Measurements from ENCODE around the gene LRFN2.

DNA sequence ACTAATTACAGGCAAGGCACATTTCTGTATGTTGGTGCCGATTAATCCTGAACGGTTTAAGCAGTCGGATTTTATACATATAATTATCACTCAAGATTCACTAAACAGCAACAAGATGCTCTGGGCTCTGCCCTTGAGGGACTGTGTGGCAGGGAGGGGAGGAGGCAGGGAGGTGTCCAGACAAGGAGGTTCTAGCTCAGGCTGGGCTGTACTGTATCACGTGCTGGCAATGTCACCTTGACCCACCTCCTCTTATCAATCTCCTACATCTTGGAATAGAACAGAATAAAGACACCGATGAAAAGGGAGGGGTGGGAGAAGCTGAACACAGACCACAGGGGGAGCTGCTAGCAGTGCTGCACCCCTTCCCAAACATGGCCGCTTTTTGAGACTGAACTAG is 65.7 kb downstream of the LRFN2 start:
- TF ChIP-seq GABPA (IDR thresholded peaks at IDR 0.05; ENCODE audit: low read depth) = no peak
- TF ChIP-seq, protein P1, sequence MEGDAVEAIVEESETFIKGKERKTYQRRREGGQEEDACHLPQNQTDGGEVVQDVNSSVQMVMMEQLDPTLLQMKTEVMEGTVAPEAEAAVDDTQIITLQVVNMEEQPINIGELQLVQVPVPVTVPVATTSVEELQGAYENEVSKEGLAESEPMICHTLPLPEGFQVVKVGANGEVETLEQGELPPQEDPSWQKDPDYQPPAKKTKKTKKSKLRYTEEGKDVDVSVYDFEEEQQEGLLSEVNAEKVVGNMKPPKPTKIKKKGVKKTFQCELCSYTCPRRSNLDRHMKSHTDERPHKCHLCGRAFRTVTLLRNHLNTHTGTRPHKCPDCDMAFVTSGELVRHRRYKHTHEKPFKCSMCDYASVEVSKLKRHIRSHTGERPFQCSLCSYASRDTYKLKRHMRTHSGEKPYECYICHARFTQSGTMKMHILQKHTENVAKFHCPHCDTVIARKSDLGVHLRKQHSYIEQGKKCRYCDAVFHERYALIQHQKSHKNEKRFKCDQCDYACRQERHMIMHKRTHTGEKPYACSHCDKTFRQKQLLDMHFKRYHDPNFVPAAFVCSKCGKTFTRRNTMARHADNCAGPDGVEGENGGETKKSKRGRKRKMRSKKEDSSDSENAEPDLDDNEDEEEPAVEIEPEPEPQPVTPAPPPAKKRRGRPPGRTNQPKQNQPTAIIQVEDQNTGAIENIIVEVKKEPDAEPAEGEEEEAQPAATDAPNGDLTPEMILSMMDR (IDR thresholded peaks at IDR 0.05) = no peak
- TF ChIP-seq NFIC (IDR thresholded peaks at IDR 0.05; ENCODE audit: borderline replicate concordance) = no peak
- TF ChIP-seq TEAD4 (IDR thresholded peaks at IDR 0.05; ENCODE audit: borderline replicate concordance, insufficient read depth) = no peak
- TF ChIP-seq RAD21 (IDR thresholded peaks at IDR 0.05; ENCODE audit: low read length) = no peak
- TF ChIP-seq, protein P2, sequence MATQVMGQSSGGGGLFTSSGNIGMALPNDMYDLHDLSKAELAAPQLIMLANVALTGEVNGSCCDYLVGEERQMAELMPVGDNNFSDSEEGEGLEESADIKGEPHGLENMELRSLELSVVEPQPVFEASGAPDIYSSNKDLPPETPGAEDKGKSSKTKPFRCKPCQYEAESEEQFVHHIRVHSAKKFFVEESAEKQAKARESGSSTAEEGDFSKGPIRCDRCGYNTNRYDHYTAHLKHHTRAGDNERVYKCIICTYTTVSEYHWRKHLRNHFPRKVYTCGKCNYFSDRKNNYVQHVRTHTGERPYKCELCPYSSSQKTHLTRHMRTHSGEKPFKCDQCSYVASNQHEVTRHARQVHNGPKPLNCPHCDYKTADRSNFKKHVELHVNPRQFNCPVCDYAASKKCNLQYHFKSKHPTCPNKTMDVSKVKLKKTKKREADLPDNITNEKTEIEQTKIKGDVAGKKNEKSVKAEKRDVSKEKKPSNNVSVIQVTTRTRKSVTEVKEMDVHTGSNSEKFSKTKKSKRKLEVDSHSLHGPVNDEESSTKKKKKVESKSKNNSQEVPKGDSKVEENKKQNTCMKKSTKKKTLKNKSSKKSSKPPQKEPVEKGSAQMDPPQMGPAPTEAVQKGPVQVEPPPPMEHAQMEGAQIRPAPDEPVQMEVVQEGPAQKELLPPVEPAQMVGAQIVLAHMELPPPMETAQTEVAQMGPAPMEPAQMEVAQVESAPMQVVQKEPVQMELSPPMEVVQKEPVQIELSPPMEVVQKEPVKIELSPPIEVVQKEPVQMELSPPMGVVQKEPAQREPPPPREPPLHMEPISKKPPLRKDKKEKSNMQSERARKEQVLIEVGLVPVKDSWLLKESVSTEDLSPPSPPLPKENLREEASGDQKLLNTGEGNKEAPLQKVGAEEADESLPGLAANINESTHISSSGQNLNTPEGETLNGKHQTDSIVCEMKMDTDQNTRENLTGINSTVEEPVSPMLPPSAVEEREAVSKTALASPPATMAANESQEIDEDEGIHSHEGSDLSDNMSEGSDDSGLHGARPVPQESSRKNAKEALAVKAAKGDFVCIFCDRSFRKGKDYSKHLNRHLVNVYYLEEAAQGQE (IDR thresholded peaks at IDR 0.05; ENCODE audit: low read depth, low read length) = no peak
- TF ChIP-seq RCOR1 (IDR thresholded peaks at IDR 0.05; ENCODE audit: low read length) = no peak
- no peak for TF ChIP-seq SIN3A (IDR thresholded peaks at IDR 0.05; ENCODE audit: borderline replicate concordance, low read depth, low read length)
- no peak for TF ChIP-seq FOXJ3 (CRISPR knock-in tag; IDR thresholded peaks at IDR 0.05)
